OCI-LY3 (cell line): ENCODE data around the gene PTK6.

Experiments used
- H2AFZ ChIP-seq: fragments of 200-600, 300-600 bp; shearing (Covaris generic); 2 replicates; pipeline ENCODE4 v1.6.0; 2014; ENCODE audit warnings: antibody characterized with exemption, low read depth, low read length
- H3K27ac ChIP-seq: fragments of 200-600, 300-600 bp; sonication (generic); 2 replicates; pipeline ENCODE4 v1.5.1; 2014; ENCODE audit warnings: mild to moderate bottlenecking, low read length, moderate library complexity, mixed read lengths
- H3K27me3 ChIP-seq: fragments of 200-600, 300-600 bp; sonication (generic); 2 replicates; pipeline ENCODE4 v1.6.1; 2014; ENCODE audit warnings: low read depth, low read length, mixed read lengths
- H3K36me3 ChIP-seq: fragments of 200-600, 300-600 bp; sonication (generic); replicated peaks from 2 replicates; pipeline ENCODE3; 2014; ENCODE audit warnings: low read depth, low read length, mixed read lengths
- H3K4me1 ChIP-seq: fragments of 300-600, 200-600 bp; sonication (generic); 2 replicates; pipeline ENCODE4 v1.6.1; 2014; ENCODE audit warnings: low read length, mixed read lengths
- H3K4me2 ChIP-seq: fragments of 200-600, 300-600 bp; sonication (generic); 2 replicates; pipeline ENCODE4 v1.6.1; 2014; ENCODE audit warnings: low read length, mixed read lengths
- H3K4me3 ChIP-seq: fragments of 300-600, 200-600 bp; sonication (generic); 2 replicates; pipeline ENCODE4 v1.5.1; 2014; ENCODE audit warnings: antibody characterized with exemption, mild to moderate bottlenecking, low read length, moderate library complexity
- H3K79me2 ChIP-seq: fragments of 300-600, 200-600 bp; shearing (Covaris generic); 2 replicates; pipeline ENCODE4 v1.6.1; 2014; ENCODE audit warnings: mild to moderate bottlenecking, low read length, mixed read lengths
- H3K9ac ChIP-seq: fragments of 300-600, 200-600 bp; shearing (Covaris generic); 2 replicates; pipeline ENCODE4 v1.6.0; 2014; ENCODE audit warnings: mild to moderate bottlenecking, low read length, moderate library complexity
- H3K9me3 ChIP-seq: fragments of 200-600, 300-600 bp; shearing (Covaris generic); 2 replicates; pipeline ENCODE4 v1.6.1; 2014; ENCODE audit warnings: low read length, mixed read lengths; ENCODE audit not compliant: insufficient read depth
- H4K20me1 ChIP-seq: fragments of 200-600, 300-600 bp; sonication (generic); 2 replicates; pipeline ENCODE4 v1.6.1; 2016; ENCODE audit warnings: low read length, mixed read lengths; ENCODE audit not compliant: insufficient read depth
- CTCF ChIP-seq: fragments of 200-600, 300-600 bp; sonication (generic); IDR thresholded peaks from 2 replicates; pipeline ENCODE4 v1.5.1; 2014; ENCODE audit warnings: antibody characterized with exemption, low read length, low read depth
- EZH2phosphoT487 ChIP-seq: fragments of 200-600 bp; shearing (Covaris generic); IDR thresholded peaks from 2 replicates; pipeline ENCODE4 v1.6.1; 2018; ENCODE audit warnings: antibody characterized with exemption, mixed run types, low read depth

PTK6 gene

DNA sequence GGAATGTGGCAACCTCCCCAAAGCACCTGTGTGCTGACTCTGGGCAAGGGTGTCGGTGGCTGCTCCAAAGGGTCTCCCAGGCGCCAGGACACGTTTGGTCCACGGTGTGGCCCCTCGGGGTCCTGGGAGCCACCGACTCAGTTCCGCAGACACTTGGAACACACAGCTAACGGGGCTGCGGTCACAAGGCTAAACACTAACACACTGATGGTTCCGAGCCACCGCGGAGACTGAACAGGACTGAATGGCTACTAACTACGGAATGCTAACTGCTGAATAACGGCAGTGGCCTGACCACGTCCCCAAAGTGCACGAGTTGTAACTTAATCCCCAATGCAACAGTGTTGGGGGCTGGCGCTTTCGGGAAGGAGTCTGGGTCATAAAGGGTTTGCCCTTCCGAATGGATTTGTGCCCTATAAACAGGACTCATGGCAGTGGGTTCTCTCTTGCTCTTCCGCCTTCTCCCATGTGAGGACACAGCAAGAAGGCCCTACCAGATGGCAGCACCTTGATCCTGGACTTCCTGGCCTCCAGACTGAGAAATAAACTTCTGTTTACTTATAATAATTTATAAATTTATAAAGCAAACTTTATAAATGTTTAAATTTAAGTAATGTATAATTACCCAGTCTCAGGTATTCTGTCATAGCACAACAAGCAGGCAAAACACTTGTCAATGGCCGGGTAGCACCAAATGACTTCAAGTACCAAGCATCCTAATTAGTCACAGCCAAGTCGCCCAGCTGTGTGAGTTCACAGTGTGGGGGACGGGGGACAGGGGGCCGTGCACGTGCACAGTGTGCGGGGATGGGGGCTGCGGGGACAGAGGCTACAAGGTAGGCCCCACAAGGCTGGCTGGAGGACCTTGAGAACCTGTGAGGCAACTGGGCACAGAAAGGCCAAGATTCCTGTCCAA, 36.0 kb downstream of the PTK6 start:
- H3K9ac ChIP-seq = no peak overlapping the region
- H3K4me3 ChIP-seq = no peak overlapping the region
- H3K36me3 ChIP-seq = no peaks in the 10 kb centered on the region
- peaks cover 4% of the 10 kb centered on the region; the same call in 1 of the 2 replicates for H3K27me3 ChIP-seq
- TF ChIP-seq CTCF = no peak
- no peak for TF ChIP-seq EZH2phosphoT487
- no peak overlapping the region for H3K4me2 ChIP-seq
- no peaks in the 10 kb centered on the region for H3K79me2 ChIP-seq
- H3K9me3 ChIP-seq = no peaks in the 10 kb centered on the region
- no peak overlapping the region for H3K27ac ChIP-seq
- no peaks in the 10 kb centered on the region for H3K4me1 ChIP-seq
- no peak overlapping the region for H2AFZ ChIP-seq
- no peaks in the 10 kb centered on the region for H4K20me1 ChIP-seq

- Histone ChIP-seq H3K27ac (no peak overlapping the region), H3K9me3 (no peaks in the 10 kb centered on the region), H3K79me2 (no peaks in the 10 kb centered on the region), H3K4me2 (no peak overlapping the region), H4K20me1 (no peaks in the 10 kb centered on the region), H3K4me3 (no peak overlapping the region), H3K36me3 (no peaks in the 10 kb centered on the region), H2AFZ (no peak overlapping the region), H3K9ac (no peak overlapping the region), H3K4me1 (no peaks in the 10 kb centered on the region), H3K27me3 (peaks cover 4% of the 10 kb centered on the region; the same call in 1 of the 2 replicates)
- TF ChIP-seq EZH2phosphoT487 (no peak), CTCF (no peak)
Observed at GRCh38 chr20:63500151-63500901, 36.9 kb downstream of the PTK6 start.

GRCh38 chr20:63499338-63499969, 37.7 kb downstream of the PTK6 start:
- no peak overlapping the region for H3K4me3 ChIP-seq
- no peaks in the 10 kb centered on the region for H3K79me2 ChIP-seq
- H3K36me3 ChIP-seq = no peaks in the 10 kb centered on the region
- no peaks in the 10 kb centered on the region for H3K4me1 ChIP-seq
- H4K20me1 ChIP-seq = no peaks in the 10 kb centered on the region
- no peak for TF ChIP-seq CTCF
- TF ChIP-seq EZH2phosphoT487 = no peak
- H3K27ac ChIP-seq = no peak overlapping the region
- H3K4me2 ChIP-seq = no peak overlapping the region
- no peaks in the 10 kb centered on the region for H3K9me3 ChIP-seq
- no peak overlapping the region for H3K9ac ChIP-seq
- peaks cover 4% of the 10 kb centered on the region; the same call in 1 of the 2 replicates for H3K27me3 ChIP-seq
- no peak overlapping the region for H2AFZ ChIP-seq

DNA sequence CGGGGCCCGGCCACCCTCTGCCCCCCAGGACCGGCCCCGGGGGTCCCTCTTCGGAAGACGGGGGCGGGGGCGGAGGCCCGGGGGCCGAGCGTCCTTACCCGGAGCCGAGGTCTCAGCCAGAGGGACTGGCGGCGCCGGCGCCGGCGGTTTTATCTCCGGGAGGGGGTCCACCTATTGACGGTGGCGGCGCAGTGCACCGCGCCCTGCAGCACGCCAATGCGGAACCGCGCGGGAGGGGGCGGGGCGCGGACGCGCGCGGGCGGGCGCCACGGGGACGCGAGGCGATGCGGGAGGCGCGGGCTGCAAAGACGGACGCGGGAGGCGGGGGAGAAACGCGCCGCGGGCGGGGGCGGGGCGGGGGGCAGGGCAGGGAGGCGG, 38.2 kb downstream of the PTK6 start, which contains the start of gene EEF1A2:
TSS of gene EEF1A2 (minus strand) at position 124 of the 378 bp plus-strand sequence. CDS start 1,320 bp downstream, outside the sequence.
- H3K27ac ChIP-seq = no peak within 1 kb of the TSS
- H3K27me3 ChIP-seq = peaks cover 2% of the 10 kb centered on the region; the same call in 1 of the 2 replicates
- H3K4me3 ChIP-seq = no peak within 1 kb of the TSS
- no peaks in the 10 kb centered on the region for H3K79me2 ChIP-seq
- H4K20me1 ChIP-seq = no peaks in the 10 kb centered on the region
- H3K9ac ChIP-seq = no peak within 1 kb of the TSS
- H2AFZ ChIP-seq = no peak within 1 kb of the TSS
- no peaks in the 10 kb centered on the region for H3K9me3 ChIP-seq
- no peaks in the 10 kb centered on the region for H3K36me3 ChIP-seq
- no peak for TF ChIP-seq CTCF
- no peak for TF ChIP-seq EZH2phosphoT487
- no peaks in the 10 kb centered on the region for H3K4me1 ChIP-seq
- no peak within 1 kb of the TSS for H3K4me2 ChIP-seq
